Inflammatory macrophage (primary cell): ENCODE results near the gene NOX5.
"Not testable (repeated sequence)": the region's sequence is repeated elsewhere in the genome, so short reads cannot be mapped to it uniquely, and the experiment has no call there.

Experiments
- DNase-seq, 2 donors: peaks; one replicate each; pipeline ENCODE4 v3.0.0-alpha.2; 2020 to 2022
- total RNA-seq, 18 experiments: gene quantifications; one replicate each; lab custom pipeline; 2026; ENCODE audit warnings: mixed read lengths in 6 of 18, inconsistent platforms in 2 of 18; lab: John Stamatoyannopoulos, UW

Gene NOX5
- total RNA-seq = 0 to 0.13 (median 0) reads per million in 18 experiments

GRCh38 chr15:69014454-69014853 is at the start of gene NOX5:
NOX5 (plus strand) TSS chr15:69014695; CDS start chr15:69014736, 41 bp downstream.
- DNase-seq = no peak

- no peak for DNase-seq
Measured at GRCh38 chr15:68966996-68967395, 47.5 kb upstream of the NOX5 start.

- no peak for DNase-seq
Measured at GRCh38 chr15:68967948-68968347, 46.5 kb upstream of the NOX5 start.

GRCh38 chr15:68969298-68969697 is 45.2 kb upstream of the NOX5 start:
- no peak for DNase-seq

GRCh38 chr15:68972201-68973065 is 42.1 kb upstream of the NOX5 start:
- DNase-seq = no peak

- DNase-seq = not testable (repeated sequence)
Measured at GRCh38 chr15:68975651-68976160, 38.8 kb upstream of the NOX5 start.

GRCh38 chr15:68977426-68977825 is 37.1 kb upstream of the NOX5 start:
- not testable (repeated sequence) for DNase-seq

- no peak for DNase-seq
Measured at GRCh38 chr15:68979006-68979405, 35.5 kb upstream of the NOX5 start.

GRCh38 chr15:68979816-68980215 is 34.7 kb upstream of the NOX5 start:
- DNase-seq = no peak

- no peak for DNase-seq
Measured at GRCh38 chr15:68980786-68981185, 33.7 kb upstream of the NOX5 start.

- DNase-seq = no peak
Measured at GRCh38 chr15:68981941-68982340, 32.6 kb upstream of the NOX5 start.

GRCh38 chr15:68982976-68983563 is 31.4 kb upstream of the NOX5 start:
- DNase-seq = no peak

GRCh38 chr15:68983961-68984481 is 30.5 kb upstream of the NOX5 start:
- no peak for DNase-seq

GRCh38 chr15:68984586-68984985 is 29.9 kb upstream of the NOX5 start:
- no peak for DNase-seq

- no peak for DNase-seq
Measured at GRCh38 chr15:68985361-68985891, 29.1 kb upstream of the NOX5 start.

- DNase-seq = no peak
Measured at GRCh38 chr15:68986322-68986721, 28.2 kb upstream of the NOX5 start.

- DNase-seq = no peak
Measured at GRCh38 chr15:68987120-68987519, 27.4 kb upstream of the NOX5 start.

GRCh38 chr15:68987676-68988075 is 26.8 kb upstream of the NOX5 start:
- DNase-seq = no peak

GRCh38 chr15:68989541-68990230 is 24.8 kb upstream of the NOX5 start:
- no peak for DNase-seq

- no peak for DNase-seq
Measured at GRCh38 chr15:68990231-68990991, 24.1 kb upstream of the NOX5 start.

- DNase-seq = no peak
Measured at GRCh38 chr15:68990992-68991500, 23.4 kb upstream of the NOX5 start.

GRCh38 chr15:68991723-68992122 is 22.8 kb upstream of the NOX5 start:
- no peak for DNase-seq
